OCI-M1 (cell line): ENCODE data around the gene HOMER3.

Experiments
- DNase-seq: peaks from one replicate; lab custom pipeline; 2025; lab: John Stamatoyannopoulos, UW

Gene HOMER3

GRCh38 chr19:18940769-18941627 is at the start of gene HOMER3:
Gene HOMER3, minus strand, starts transcription at chr19:18941217. Its CDS starts 2,235 bp downstream, at chr19:18938982.
- DNase-seq: peak; percentile 79

GRCh38 chr19:18990128-18990708 is 49.2 kb upstream of the HOMER3 start:
- DNase-seq: no peak

GRCh38 chr19:18989316-18989715 is 48.3 kb upstream of the HOMER3 start:
- DNase-seq: no peak

- DNase-seq: no peak
These were observed 46.4 kb upstream of the HOMER3 start for GRCh38 chr19:18987456-18987855.

GRCh38 chr19:18985257-18985656 is 44.2 kb upstream of the HOMER3 start:
- DNase-seq: peak; percentile 54

GRCh38 chr19:18984251-18984650 is 43.2 kb upstream of the HOMER3 start:
- no peak for DNase-seq

- no peak for DNase-seq
These were observed 41.7 kb upstream of the HOMER3 start for GRCh38 chr19:18982669-18983068.

- no peak for DNase-seq
These were observed 39.5 kb upstream of the HOMER3 start for GRCh38 chr19:18980432-18981020.

GRCh38 chr19:18978616-18979015 is 37.6 kb upstream of the HOMER3 start:
- no peak for DNase-seq

GRCh38 chr19:18975869-18976268 is 34.9 kb upstream of the HOMER3 start:
- no peak for DNase-seq

- DNase-seq: no peak
These were observed 34.0 kb upstream of the HOMER3 start for GRCh38 chr19:18975011-18975410.

GRCh38 chr19:18972851-18973250 is 31.8 kb upstream of the HOMER3 start:
- DNase-seq: no peak

GRCh38 chr19:18972301-18972811 is 31.3 kb upstream of the HOMER3 start:
- DNase-seq: no peak

- peak; percentile 31 for DNase-seq
These were observed 29.1 kb upstream of the HOMER3 start for GRCh38 chr19:18969931-18970659.

GRCh38 chr19:18967358-18968146 is 26.5 kb upstream of the HOMER3 start:
- no peak for DNase-seq

GRCh38 chr19:18966307-18966706 is 25.3 kb upstream of the HOMER3 start:
- DNase-seq: no peak

- DNase-seq: no peak
These were observed 23.1 kb upstream of the HOMER3 start for GRCh38 chr19:18964121-18964520.

- DNase-seq: no peak
These were observed 21.0 kb upstream of the HOMER3 start for GRCh38 chr19:18961767-18962620.

- no peak for DNase-seq
These were observed 19.4 kb upstream of the HOMER3 start for GRCh38 chr19:18960370-18960769.

GRCh38 chr19:18955042-18955441 is 14.0 kb upstream of the HOMER3 start:
- no peak for DNase-seq
